ENCODE measurements around the gene HS6ST3.
"Not testable (repeated sequence)": the region's sequence is repeated elsewhere in the genome, so short reads cannot be mapped to it uniquely, and the experiment has no call there.

Gene HS6ST3

DNA sequence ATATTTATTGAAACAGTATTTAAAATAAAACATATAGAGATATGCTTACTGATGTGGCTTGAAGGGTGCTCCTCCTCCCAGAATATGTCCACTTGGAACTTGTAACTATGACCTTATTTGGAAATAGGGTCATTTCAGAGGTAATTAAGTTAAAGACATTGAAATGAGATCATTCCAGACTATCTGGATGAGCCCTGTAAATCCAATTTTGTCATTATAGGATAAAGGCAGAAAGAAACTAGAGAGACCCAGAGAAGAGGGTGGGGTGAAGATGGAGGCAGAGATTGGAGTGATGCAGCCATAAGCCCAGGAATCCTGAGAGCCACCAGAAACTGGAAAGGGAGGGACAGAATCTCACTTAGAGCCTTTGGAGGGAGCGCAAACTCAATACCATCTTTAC, 661.2 kb downstream of the HS6ST3 start:
- POLR2A ChIA-PET, result no interaction called here
- CTCF ChIA-PET, result no interaction called here
- TF ChIP-seq L3MBTL2 (conservative IDR thresholded peaks at IDR 0.05), result no peak

DNA sequence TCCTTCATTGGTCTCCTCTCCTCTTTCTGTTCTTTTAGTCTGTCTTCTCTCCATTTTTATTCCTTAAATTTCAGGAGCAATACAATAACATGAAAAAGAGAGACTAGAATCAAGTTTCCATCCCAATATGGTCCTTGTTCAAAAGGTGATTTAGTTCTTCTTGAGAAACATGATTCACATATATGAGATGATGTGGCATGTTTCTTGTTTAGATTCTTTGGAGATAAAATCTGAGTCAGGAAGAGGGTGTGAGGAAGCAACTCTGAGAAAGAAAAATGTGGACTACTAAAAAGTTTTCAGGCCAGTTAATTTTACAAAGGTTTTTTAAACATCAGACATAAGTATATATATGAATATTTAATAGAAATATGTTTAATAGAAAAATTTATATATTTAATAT, 673.0 kb downstream of the HS6ST3 start:
- CTCF ChIA-PET, result no interaction called here
- no peak for DNase-seq (ENCODE audit: extremely low spot score)
- TF ChIP-seq LEF1 (IDR thresholded peaks at IDR 0.05; ENCODE audit: borderline replicate concordance), result no peak
- TF ChIP-seq NFRKB (IDR thresholded peaks at IDR 0.05), result no peak
- POLR2A ChIA-PET, result no interaction called here

More for the DNA sequence above, 661.2 kb downstream of the HS6ST3 start:
- DNase-seq (ENCODE audit: extremely low spot score), result no peak

DNA sequence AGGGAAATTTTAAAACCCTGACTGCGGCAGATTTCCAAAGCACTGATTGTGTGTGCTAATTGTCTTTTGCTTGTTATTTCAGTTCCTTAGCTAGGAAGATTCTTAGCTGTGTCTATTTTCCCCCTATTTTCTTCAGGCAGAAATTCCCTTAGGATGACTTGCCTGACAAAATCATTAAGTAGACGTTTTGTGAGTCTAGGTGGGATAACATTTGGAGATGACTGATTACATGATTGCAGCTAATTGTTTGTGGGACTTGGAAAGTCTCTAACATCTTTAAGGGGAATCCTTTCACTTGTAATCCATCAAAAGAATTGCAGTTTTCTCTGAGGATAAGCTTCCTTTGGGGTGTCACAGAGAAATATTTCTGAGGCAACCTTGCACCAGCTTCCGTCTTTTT, 676.4 kb downstream of the HS6ST3 start:
- no peak for DNase-seq (ENCODE audit: extremely low spot score)
- ChIA-PET POLR2A (no interaction called here), CTCF (no interaction called here)
- TF ChIP-seq NFRKB (IDR thresholded peaks at IDR 0.05), result no peak
- TF ChIP-seq LEF1 (IDR thresholded peaks at IDR 0.05; ENCODE audit: borderline replicate concordance), result no peak
- no peak for TF ChIP-seq ZNF384 (IDR thresholded peaks at IDR 0.05)
- no peak for TF ChIP-seq BHLHE40 (IDR thresholded peaks at IDR 0.05; ENCODE audit: borderline replicate concordance)
- no peak for TF ChIP-seq FOXA1 (IDR thresholded peaks at IDR 0.05)
- TF ChIP-seq FOXK2 (IDR thresholded peaks at IDR 0.05), result no peak
- no peak for TF ChIP-seq SP1 (IDR thresholded peaks at IDR 0.05)
- no peak for TF ChIP-seq CTBP1 (IDR thresholded peaks at IDR 0.05; ENCODE audit: borderline replicate concordance)
- TF ChIP-seq, protein P1, sequence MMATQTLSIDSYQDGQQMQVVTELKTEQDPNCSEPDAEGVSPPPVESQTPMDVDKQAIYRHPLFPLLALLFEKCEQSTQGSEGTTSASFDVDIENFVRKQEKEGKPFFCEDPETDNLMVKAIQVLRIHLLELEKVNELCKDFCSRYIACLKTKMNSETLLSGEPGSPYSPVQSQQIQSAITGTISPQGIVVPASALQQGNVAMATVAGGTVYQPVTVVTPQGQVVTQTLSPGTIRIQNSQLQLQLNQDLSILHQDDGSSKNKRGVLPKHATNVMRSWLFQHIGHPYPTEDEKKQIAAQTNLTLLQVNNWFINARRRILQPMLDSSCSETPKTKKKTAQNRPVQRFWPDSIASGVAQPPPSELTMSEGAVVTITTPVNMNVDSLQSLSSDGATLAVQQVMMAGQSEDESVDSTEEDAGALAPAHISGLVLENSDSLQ (IDR thresholded peaks at IDR 0.05), result no peak
- no peak for TF ChIP-seq SUZ12 (IDR thresholded peaks at IDR 0.05)
- TF ChIP-seq ARNT (IDR thresholded peaks at IDR 0.05), result no peak
- no peak for TF ChIP-seq ELF4 (IDR thresholded peaks at IDR 0.05)
- TF ChIP-seq TARDBP (IDR thresholded peaks at IDR 0.05), result no peak
- TF ChIP-seq L3MBTL2 (conservative IDR thresholded peaks at IDR 0.05), result no peak
- no peak for TF ChIP-seq HDGF (IDR thresholded peaks at IDR 0.05; ENCODE audit: borderline replicate concordance)
- no peak for TF ChIP-seq FOXM1 (IDR thresholded peaks at IDR 0.05; ENCODE audit: borderline replicate concordance)

DNA sequence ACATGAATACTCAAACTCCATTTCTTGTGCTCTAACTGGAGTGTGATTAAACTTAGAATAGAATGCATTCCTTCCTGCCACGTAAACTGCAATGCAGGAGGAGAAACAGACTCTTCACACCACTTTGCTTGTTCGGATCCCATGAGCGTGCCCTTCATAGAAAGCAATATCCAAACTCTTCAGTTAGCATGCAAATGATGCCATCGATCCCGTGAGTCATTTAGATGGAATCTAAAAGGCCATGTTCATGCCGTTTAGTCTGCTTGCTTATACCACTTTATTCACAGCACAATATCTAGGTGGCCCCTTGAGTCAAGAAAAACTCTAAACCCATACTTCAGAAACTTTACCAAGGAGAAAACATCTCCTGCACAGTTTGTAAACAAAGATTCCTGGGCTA, 678.6 kb downstream of the HS6ST3 start:
- ChIA-PET CTCF (no interaction called here), POLR2A (no interaction called here)
- TF ChIP-seq FOXM1 (IDR thresholded peaks at IDR 0.05; ENCODE audit: borderline replicate concordance), result no peak
- no peak for TF ChIP-seq FOXA1 (IDR thresholded peaks at IDR 0.05)
- TF ChIP-seq ZNF384 (IDR thresholded peaks at IDR 0.05), result no peak
- no peak for TF ChIP-seq CTBP1 (IDR thresholded peaks at IDR 0.05; ENCODE audit: borderline replicate concordance)
- TF ChIP-seq TARDBP (IDR thresholded peaks at IDR 0.05), result no peak
- no peak for TF ChIP-seq ELF4 (IDR thresholded peaks at IDR 0.05)
- no peak for TF ChIP-seq NFRKB (IDR thresholded peaks at IDR 0.05)
- TF ChIP-seq HDGF (IDR thresholded peaks at IDR 0.05; ENCODE audit: borderline replicate concordance), result no peak
- no peak for TF ChIP-seq L3MBTL2 (conservative IDR thresholded peaks at IDR 0.05)
- TF ChIP-seq, protein P1 (IDR thresholded peaks at IDR 0.05), result no peak
- TF ChIP-seq LEF1 (IDR thresholded peaks at IDR 0.05; ENCODE audit: borderline replicate concordance), result no peak
- TF ChIP-seq BHLHE40 (IDR thresholded peaks at IDR 0.05; ENCODE audit: borderline replicate concordance), result no peak
- TF ChIP-seq SP1 (IDR thresholded peaks at IDR 0.05), result no peak
- TF ChIP-seq SUZ12 (IDR thresholded peaks at IDR 0.05), result no peak
- no peak for TF ChIP-seq ARNT (IDR thresholded peaks at IDR 0.05)
- no peak for TF ChIP-seq FOXK2 (IDR thresholded peaks at IDR 0.05)
- DNase-seq (ENCODE audit: extremely low spot score), result no peak

DNA sequence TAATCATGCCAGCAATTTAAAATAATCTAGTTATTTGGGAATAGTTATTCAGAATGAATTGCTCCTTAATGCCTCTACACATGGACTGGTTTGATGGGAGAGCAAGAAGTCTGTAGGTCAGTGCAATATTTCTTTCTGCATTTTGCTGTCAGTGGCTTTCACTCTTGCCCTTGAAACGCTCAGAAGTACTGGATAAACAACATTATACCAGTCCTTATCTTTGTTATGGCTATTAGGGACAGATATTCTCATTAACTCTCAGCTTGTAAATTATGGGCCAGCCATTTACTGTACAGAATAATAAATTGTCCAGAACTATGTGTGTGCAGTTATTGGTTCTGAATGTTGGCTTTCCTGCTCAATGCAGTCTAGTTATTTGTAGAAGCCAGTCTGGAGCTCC, 680.0 kb downstream of the HS6ST3 start:
- no peak for TF ChIP-seq L3MBTL2 (conservative IDR thresholded peaks at IDR 0.05)
- TF ChIP-seq, protein P1 (IDR thresholded peaks at IDR 0.05), result peak; percentile 72
- DNase-seq (ENCODE audit: extremely low spot score), result no peak
- CTCF ChIA-PET, result interaction anchor here (0.5 kb wide), 1 partner anchor 433 kb away, joined by 3 read pairs; no protein-coding TSS in a partner anchor
- POLR2A ChIA-PET, result no interaction called here

DNA sequence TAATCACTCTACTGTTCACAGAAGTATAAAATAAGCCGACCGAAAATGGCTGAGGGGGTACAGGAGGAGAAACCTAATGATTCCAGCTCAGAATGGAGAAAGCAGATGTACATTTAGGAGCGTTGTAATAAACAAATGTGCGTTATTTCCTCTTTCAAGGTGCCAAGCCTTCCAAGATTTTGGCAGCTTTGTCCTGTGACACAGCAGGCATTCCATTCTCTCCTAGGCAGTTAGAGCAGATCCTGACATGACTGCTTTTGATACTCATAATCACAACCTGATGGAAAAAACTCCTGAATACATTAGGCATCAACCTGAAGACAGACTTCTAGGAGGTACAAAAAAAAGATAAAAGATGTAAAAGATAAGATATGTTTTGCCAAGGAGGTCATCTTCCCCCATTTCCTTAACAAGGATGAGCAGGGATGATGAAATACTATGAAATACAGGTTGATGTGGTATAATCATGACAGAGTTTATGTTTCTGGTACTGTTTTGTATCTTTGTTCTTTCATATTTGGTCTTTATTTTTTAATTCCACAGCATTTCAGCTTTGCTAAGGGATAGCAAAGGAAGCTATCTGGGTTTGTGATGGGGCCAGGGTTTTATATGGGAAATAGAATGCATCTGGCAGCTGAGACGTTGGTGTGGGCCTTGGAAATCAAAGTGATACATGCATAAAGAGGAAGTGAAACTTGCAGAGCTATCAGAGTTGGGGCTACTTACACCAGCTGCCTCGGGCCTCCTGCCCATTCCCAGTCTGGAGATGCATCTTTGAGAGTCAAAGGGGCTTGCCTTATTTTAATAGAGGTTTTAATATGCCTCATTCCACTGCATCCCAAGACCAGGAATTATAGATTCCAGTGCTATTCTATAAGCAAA, 681.8 kb downstream of the HS6ST3 start:
- POLR2A ChIA-PET, result no interaction called here
- TF ChIP-seq SUZ12 (IDR thresholded peaks at IDR 0.05), result no peak
- no peak for DNase-seq (ENCODE audit: extremely low spot score)
- CTCF ChIA-PET, result no interaction called here

DNA sequence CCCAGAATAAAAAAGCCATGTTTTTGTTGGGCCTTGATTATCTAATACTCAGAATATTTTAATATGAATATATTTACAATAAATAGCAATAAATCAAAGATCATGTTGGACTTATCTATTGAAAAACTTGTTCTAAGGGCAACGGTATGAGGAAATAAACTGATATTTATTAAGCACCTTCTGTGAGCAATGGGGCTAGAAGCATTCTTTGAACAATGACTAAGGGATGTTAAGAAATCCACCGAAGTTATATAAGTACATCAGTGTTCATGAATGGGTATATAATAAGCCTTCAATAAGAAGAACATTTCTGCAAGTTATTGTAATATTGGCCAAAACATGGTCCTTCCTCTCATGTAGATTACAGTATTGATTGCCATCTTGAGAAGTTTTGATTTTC, 682.5 kb downstream of the HS6ST3 start:
- no peak for DNase-seq (ENCODE audit: extremely low spot score)
- TF ChIP-seq SUZ12 (IDR thresholded peaks at IDR 0.05) (no peak), FOXA1 (IDR thresholded peaks at IDR 0.05) (no peak), TARDBP (IDR thresholded peaks at IDR 0.05) (no peak), HDGF (IDR thresholded peaks at IDR 0.05; ENCODE audit: borderline replicate concordance) (no peak)
- POLR2A ChIA-PET, result no interaction called here
- CTCF ChIA-PET, result no interaction called here

DNA sequence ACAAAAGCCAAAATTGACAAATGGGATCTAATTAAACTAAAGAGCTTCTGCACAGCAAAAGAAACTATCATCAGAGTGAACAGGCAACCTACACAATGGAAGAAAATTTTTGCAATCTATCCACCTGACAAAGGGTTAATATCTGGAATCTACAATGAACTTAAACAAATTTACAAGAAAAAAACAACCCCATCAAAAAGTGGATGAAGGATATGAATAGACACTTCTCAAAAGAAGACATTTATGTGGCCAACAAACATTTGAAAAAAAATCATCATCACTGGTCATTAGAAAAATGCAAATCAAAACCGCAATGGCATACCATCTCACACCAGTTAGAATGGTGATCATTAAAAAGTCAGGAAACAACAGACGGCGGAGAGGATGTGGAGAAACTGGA, 688.4 kb downstream of the HS6ST3 start:
- CTCF ChIA-PET; DNase-seq (ENCODE audit: extremely low spot score); POLR2A ChIA-PET: not testable (repeated sequence)

Data from HEK293T (cell line).